Stimulated activated CD4-positive, alpha-beta T cell treated with anti-CD3 and anti-CD28 coated beads, TNF-alpha, amount 100 ng/mL, for 1 hour (primary cell): Measurements from ENCODE around the gene DMP1.

Experiments
- DNase-seq, 3 donors: peaks; one replicate each; pipeline ENCODE4 v3.0.0-alpha.2; 2020; ENCODE audit warnings: low read depth in 3 of 3, low spot score in 1 of 3

DMP1 gene

GRCh38 chr4:87649980-87650379 lies at the start of gene DMP1:
DMP1 (plus strand) TSS chr4:87650280; CDS start chr4:87656493, 6,213 bp downstream.
- DNase-seq: no peak

DNA sequence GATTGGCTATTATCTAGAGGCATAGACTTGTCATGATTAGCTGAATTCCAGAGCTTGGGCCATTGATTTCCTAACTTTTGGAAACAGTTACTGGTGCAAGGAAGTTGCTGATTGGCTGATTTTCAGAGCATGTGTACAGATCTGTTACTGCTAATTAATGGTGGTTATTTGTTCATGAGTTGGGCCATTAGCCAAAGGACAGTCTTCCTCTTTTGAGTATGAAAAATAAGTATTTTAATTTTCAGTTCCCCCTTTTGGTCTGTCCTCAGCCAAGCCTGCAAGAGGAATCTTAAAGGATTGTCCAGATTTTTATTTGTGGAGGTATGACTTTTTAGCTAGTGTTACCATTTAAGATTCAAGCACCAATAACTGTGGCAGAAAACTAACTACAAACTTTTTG lies 48.7 kb upstream of the DMP1 start:
- no peak for DNase-seq

DNA sequence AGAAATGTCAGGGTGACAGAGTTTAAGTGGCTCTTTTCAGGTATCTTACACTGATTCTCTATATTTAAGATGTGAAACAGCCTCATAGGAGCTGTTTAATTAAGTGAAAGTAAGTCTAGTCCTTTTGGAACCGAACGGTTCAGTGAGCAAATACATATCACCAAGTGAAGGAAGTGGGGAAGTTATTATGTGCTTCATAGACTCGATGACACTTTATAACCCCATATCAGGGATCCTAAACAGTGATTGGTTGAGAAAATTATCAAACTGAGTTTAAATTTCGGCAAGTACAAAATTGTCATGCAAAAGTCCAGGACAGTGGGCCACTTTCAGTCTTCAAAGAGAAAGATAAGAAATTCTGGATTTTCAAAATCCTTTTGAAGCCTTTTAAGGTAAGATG lies 41.9 kb upstream of the DMP1 start, which contains the start of gene DSPP:
Gene DSPP (plus strand): TSS at position 301 of the 400 bp plus-strand sequence. CDS start 2,380 bp downstream, outside the sequence.
- DNase-seq: no peak

- DNase-seq: no peak
Measured at GRCh38 chr4:87614292-87614890, 35.7 kb upstream of the DMP1 start.

DNA sequence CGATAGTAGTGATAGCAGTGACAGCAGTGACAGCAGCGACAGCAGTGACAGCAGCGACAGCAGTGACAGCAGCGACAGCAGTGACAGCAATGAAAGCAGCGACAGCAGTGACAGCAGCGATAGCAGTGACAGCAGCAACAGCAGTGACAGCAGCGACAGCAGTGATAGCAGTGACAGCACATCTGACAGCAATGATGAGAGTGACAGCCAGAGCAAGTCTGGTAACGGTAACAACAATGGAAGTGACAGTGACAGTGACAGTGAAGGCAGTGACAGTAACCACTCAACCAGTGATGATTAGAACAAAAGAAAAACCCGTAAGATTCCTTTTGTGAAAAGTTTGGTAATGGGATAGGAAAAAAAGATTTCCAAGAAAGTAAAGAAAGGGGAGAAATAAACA lies 33.8 kb upstream of the DMP1 start:
- DNase-seq: no peak

- DNase-seq: no peak
Measured at GRCh38 chr4:87620086-87620485, 30.0 kb upstream of the DMP1 start.

GRCh38 chr4:87620491-87620890 lies 29.6 kb upstream of the DMP1 start:
- no peak for DNase-seq

DNA sequence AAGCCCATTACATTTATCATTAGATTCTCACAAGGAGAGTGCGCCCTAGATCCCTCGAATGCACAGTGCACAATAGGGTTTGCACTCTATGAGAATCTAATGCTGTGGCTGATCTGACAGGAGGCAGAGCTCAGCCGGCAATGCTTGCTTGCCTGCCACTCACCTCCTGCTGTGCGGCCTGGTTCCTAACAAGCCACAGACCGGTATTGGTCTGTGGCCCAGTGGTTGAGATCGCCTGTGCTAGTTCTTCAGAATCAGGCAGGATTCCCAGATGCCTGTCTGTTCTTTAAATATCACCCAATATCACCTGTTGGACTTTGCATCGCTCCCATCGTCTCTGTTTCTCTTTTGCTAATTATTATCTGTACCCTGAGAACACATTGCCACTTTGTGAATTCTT lies 27.8 kb upstream of the DMP1 start:
- no peak for DNase-seq

GRCh38 chr4:87624698-87625097 lies 25.4 kb upstream of the DMP1 start:
- DNase-seq: no peak

DNA sequence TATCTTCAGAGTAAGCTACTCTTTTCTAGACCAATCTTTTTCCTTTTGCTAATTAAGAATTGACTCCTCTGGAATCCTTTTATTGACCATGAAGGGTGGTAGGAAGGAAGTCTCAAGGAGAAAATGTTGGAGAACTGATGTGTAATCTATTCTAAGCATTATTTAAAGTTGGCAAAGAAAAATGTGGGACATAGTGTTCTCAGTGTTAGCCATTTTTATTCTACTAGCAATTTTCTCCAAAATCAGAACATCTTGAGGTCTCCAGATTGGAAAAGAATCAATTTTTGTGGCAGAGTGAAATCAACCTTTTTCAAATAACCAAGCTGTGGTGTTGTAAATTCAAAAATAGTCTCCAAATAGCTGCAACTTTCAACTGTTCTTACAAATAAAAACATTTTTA lies 18.4 kb upstream of the DMP1 start:
- no peak for DNase-seq

DNA sequence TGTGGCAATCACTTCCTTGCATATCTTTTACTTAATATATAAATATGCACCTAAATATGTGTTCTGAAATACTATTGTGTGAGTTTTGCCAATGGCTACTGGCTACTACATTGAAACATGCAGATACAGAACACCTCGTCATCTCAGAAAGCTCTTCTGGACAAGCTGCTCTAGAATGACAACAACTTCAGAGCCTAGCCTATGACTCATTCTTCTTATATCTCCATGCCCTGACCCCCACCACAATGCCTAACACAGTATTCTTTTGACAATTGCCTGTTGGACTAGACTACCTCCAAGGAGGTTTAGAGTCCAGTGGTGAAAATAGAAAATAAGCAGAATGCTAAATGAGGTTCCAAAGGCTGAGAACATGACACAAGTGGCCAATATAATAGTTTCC lies 17.6 kb upstream of the DMP1 start:
- DNase-seq: no peak

- DNase-seq: no peak
Measured at GRCh38 chr4:87633243-87633642, 16.8 kb upstream of the DMP1 start.

GRCh38 chr4:87644286-87644685 lies 5.8 kb upstream of the DMP1 start:
- no peak for DNase-seq

DNA sequence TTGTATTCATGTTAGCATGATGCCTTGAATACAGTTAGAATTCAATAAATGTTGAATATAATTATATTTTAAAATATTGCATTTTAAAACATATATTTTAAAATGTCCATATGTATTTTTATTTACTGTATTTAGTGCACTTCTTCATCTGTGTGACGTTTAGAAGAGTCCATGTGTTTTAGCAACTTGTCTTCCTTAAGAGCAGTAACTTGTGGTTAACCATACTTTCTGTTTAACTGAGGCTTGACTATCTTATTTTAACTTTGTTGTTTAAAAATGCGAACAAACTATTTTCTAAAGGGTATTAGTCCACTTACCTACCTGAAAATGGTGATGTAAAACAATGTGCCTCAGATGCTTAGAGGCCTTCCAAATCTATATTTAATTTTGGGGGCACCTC lies 858 bp downstream of the DMP1 start:
- no peak for DNase-seq

- no peak for DNase-seq
Measured at GRCh38 chr4:87651941-87652340, 1.9 kb downstream of the DMP1 start.

DNA sequence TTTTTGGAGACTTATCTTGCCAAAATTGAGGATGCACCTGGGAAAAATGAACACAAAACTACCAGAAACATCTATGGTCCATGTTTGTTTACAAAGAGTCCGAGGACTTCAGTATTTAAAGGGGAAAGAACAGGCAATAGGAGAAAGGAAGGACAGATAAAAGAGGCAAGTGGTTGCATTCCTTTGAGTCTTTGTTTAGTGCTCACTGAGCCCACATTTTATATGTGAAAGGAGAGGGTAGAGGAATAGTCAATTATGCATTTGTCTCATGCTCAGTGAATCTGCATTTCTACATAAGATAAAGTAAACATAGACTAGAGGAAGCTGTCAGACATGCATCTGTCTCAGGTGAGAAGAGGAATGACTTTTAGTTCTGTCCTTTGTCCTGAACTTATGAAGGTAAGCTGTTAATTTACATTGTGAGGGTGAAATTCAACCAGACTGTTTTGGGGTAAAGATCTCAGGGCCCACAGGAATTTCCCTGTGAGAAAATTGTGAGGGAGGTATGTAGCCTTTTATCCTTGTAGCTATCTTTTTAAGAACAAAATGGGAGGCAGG lies 4.5 kb downstream of the DMP1 start:
- DNase-seq: no peak

DNA sequence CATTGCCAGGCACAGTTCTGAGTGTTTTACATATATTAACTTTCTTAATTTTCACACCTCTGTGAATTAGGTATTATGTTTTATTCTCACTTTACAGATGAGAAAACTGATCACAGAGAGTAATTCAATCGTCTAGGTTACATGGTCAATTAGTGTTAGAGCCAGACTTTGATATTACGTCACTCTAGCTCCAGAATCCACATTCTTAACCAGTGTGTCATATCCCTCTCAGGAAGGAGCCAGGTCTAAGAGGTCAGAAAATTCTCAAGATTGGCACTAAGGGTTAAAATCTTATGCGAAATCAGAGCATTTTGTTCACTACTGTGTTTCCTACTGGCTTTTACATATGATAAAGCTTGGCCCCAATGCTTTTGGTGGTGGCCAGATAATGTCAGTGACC lies 7.4 kb downstream of the DMP1 start:
- no peak for DNase-seq

DNA sequence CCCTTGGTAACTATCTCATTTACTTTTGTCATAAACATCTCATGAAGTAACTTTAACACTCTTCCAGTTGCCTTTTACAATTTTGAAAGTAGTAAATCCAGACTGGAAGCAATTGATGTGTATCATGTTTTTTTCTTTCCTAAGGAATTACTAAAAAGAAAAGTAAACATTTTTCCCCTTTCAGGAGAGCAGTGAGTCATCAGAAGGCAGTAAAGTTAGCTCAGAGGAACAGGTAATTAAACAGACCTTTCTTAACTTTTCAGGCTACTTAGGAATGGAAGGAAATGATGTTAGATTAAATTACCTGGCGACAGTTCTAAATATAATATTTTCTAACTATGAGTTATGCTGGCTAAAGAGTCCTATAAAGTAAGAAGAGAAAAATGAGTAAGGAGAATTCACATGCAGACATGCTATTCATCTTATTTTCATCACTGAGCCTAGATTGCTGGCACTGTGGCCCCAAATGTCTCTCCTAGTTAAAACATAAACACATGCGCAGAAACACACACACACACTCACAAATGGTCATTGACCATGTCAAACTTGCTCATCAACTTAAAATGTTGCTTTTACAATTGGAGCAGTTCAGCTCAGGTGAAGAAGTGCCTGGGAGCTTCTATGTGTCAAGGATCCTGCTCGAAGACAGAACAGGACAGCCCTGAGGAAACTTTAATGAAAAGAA lies 9.3 kb downstream of the DMP1 start:
- DNase-seq: no peak

- DNase-seq: no peak
Measured at GRCh38 chr4:87662871-87663270, 12.8 kb downstream of the DMP1 start.

GRCh38 chr4:87669373-87669772 lies 19.3 kb downstream of the DMP1 start:
- no peak for DNase-seq

DNA sequence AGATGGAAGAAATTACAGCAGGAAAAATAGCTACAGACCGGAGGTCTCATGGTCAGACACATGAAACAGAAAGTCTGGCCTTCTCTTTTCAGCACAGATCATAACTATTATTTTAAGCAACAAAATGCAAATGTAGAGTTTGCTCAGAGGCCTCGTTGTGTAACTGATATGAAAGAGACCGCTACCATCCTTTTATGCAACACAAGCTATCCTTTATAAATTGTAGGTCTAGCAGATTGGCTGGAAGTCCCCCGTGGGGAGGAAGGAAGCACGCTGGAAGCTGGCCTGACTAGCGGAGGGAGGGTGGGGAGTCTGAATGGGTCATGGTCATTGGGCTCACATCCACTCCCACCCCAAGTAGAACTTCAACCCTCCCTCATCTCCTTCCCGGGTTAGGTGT lies 27.7 kb downstream of the DMP1 start:
- no peak for DNase-seq

DNA sequence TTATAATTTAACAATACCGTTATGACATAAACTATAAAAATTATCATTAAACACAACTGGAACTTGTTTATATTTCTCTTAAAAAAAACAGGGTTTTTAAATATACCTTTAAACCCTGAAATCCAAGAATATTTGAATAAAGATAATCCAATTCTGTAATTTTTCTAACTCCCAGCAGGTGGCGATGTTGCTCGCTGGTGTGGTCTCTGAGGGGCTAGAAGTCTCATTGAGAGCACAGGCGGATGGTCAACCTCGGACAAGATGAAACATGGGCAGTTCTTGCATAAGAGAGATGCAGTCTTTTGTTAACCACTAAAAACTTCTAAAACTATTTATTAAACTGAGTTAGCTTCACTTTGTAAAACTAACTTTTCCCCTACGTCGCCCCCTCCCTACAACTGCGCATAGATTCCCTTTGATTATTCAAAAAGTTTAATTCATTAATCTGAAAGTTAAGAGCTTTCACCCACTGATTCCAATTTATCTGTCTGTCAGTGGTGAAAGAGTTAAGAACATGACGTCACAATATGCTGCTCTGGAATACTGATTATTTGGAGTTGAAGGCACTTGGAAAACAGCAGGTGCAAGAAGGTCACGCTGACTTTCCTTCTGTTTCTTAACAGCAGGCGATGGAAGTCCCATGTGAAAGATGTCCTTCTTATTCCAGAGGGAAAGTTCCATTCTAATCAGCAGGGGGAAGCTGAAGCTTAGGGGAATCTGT lies 29.5 kb downstream of the DMP1 start:
- DNase-seq: no peak
